Kidney epithelial cell (primary cell): ENCODE data around the gene FCGR2B. TPM values are rescaled to one million over a fixed set of nuclear protein-coding genes. Genes with fewer than 3 reads are reported as not detected.
A peak's percentile ranks its signal among the peaks of the same experiment; 100 is the strongest.

ENCODE experiments used
- DNase-seq: peaks from one replicate; pipeline ENCODE4 v3.0.0-alpha.2; 2010; ENCODE audit warnings: low read depth
- H3K27me3 ChIP-seq: 2 replicates; pipeline ENCODE4 v1.6.0; 2011; ENCODE audit warnings: low read length; ENCODE audit not compliant: control insufficient read depth, insufficient read depth
- H3K36me3 ChIP-seq: 2 replicates; pipeline ENCODE4 v1.5.1; 2011; ENCODE audit warnings: low read length; ENCODE audit not compliant: control insufficient read depth, insufficient read depth
- H3K4me3 ChIP-seq: 2 replicates; pipeline ENCODE4 v1.5.1; 2011; ENCODE audit warnings: low read depth, mild to moderate bottlenecking, control low read depth, low read length
- total RNA-seq: library from RNA; depleted of rRNA; stranded (reverse); fragments of >200 nt; gene quantifications from 2 replicates; pipeline ENCODE4 v1.2.3, GENCODE V29; 2015
- TF ChIP-seq, protein P1 (sequence below): IDR thresholded peaks from 2 replicates; pipeline ENCODE4 v1.5.1; 2011; ENCODE audit warnings: mild to moderate bottlenecking, moderate library complexity, low read length, control low read depth, inconsistent platforms; ENCODE audit not compliant: insufficient read depth, poor library complexity, severe bottlenecking

The FCGR2B gene
- total RNA-seq, 1 donor from 2014 or later, result not detected

DNA sequence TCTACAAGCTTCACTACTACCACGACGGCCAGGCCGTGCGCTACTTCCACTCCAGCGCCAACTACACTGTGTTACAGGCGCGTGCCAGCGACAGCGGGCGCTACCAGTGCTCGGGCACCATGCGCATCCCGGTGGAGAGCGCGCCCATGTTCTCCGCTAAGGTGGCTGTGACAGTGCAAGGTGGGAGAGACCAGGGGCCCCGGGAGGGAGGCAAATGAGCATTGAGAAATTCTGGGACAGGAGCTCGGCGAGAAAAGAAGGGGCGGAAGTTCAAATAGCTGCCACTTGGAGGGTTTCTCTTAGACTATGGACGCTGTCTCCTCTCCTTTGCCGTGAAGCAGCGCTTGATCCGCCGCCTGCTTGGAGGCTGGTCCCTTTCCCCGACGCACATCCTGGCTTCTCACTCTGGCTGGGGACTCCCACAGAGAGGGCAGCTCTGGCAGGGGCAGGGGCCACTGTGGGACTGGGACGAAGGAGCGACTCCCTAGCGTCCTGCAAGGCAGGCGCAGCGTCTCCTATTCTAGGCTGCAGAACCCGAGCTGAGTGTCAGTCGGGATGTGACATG lies 63.0 kb downstream of the FCGR2B start:
- TF ChIP-seq, protein P1, sequence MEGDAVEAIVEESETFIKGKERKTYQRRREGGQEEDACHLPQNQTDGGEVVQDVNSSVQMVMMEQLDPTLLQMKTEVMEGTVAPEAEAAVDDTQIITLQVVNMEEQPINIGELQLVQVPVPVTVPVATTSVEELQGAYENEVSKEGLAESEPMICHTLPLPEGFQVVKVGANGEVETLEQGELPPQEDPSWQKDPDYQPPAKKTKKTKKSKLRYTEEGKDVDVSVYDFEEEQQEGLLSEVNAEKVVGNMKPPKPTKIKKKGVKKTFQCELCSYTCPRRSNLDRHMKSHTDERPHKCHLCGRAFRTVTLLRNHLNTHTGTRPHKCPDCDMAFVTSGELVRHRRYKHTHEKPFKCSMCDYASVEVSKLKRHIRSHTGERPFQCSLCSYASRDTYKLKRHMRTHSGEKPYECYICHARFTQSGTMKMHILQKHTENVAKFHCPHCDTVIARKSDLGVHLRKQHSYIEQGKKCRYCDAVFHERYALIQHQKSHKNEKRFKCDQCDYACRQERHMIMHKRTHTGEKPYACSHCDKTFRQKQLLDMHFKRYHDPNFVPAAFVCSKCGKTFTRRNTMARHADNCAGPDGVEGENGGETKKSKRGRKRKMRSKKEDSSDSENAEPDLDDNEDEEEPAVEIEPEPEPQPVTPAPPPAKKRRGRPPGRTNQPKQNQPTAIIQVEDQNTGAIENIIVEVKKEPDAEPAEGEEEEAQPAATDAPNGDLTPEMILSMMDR, result peak; percentile 35
- Histone ChIP-seq H3K4me3 (peak overlapping the region; percentile 83), H3K36me3 (no peaks in the 10 kb centered on the region), H3K27me3 (no peaks in the 10 kb centered on the region)
- no peak for DNase-seq

DNA sequence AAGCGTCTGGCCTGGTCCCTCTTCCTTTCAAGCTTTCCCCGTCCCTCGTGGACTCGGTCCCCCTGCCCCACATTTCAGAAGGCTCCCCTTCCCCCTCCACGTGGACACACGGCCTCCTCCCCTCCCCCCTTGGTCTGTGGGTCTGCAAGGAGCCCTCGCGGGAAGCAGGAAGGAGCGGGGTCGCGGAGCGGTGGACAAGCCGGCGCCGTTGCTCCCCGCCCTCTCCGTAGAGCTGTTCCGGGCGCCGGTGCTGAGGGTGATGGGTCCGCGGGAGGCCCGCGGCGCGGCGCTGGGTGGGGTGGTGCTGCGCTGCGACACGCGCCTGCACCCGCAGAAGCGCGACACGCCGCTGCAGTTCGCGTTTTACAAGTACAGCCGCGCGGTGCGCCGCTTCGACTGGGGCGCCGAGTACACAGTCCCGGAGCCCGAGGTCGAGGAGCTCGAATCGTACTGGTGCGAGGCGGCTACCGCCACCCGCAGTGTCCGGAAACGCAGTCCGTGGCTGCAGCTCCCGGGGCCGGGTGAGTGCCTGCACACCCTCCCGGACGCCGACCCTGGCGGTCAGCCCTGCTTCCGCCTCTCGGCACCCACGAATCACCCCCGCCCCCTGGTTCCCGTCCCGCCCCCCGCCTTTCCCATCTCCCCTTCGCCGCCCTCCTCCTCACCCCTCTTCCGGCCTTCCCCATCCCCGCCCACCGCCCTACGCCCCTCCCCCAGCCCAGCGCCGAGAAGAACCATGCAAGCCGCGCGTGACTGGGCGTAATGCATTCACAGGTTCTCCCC lies 63.7 kb downstream of the FCGR2B start:
- DNase-seq, result no peak
- TF ChIP-seq, protein P1, result no peak
- Histone ChIP-seq H3K27me3 (no peaks in the 10 kb centered on the region), H3K4me3 (peak overlapping the region; percentile 83), H3K36me3 (no peaks in the 10 kb centered on the region)

DNA sequence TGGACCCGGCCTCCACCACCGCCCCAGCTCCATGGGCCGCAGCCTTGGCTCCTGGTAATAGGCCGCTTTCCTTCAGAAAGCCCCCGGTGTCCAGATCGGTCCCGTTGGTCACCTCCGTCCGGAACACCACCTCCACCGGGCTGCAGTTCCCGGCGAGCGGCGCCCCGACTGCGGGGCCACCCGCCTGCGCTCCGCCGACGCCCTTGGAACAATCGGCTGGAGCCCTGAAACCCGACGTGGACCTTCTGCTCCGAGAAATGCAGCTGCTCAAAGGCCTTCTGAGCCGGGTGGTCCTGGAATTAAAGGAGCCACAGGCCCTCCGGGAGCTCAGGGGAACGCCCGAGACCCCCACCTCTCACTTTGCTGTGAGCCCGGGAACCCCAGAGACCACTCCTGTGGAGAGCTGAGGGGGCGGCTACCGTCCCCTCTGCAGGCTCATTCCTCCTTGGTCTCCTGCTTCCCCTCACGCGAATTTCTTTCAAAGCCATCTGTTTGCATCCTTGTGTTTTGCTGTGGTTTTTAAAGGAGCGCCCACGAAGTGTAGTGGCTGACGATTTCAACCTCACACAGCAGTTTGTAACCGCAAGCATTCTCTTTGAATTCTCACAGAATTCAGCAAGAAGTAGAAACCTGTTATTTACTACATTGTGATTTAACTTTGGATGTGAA lies 64.4 kb downstream of the FCGR2B start:
- no peaks in the 10 kb centered on the region for H3K36me3 ChIP-seq
- TF ChIP-seq, protein P1, result no peak
- H3K4me3 ChIP-seq, result peak overlapping the region; percentile 83
- H3K27me3 ChIP-seq, result no peaks in the 10 kb centered on the region
- DNase-seq, result no peak

Other genes with a start within 250 kb of the FCGR2B start
- gene FCGR2A, start 157.7 kb upstream of the FCGR2B start, total RNA-seq, result 0.04 and 0.48 TPM in 2 replicates
- gene HSPA6, start 138.6 kb upstream of the FCGR2B start, total RNA-seq, result 0.84 TPM in 1 of 2 replicates, not detected in the other
- 0.79 TPM in 1 of 2 replicates, not detected in the other for gene FCGR3A, start 113.3 kb upstream of the FCGR2B start, total RNA-seq
- not detected in 2 replicates for gene FCGR3B, start 32.0 kb upstream of the FCGR2B start, total RNA-seq
- 0.88 and 2.1 TPM in 2 replicates for gene FCRLA, start 44.1 kb downstream of the FCGR2B start, total RNA-seq
- gene FCRLB, start 58.4 kb downstream of the FCGR2B start, total RNA-seq, result 1.1 and 2.6 TPM in 2 replicates
- 48.0 and 49.7 TPM in 2 replicates for gene DUSP12, start 86.6 kb downstream of the FCGR2B start, total RNA-seq
- 38.6 and 41.1 TPM in 2 replicates for gene ATF6, start 103.2 kb downstream of the FCGR2B start, total RNA-seq